Transverse colon (tissue), 3 donors: Measurements from ENCODE around the gene PHOX2B.

Experiments used
- CTCF ChIP-seq, 5 experiments: fragments of 200-600 bp in 3 of 5; fragments of 450-650 bp in 2 of 5; sonication (generic) in 3 of 5; IDR thresholded peaks; 1 replicate in 2 of 5; 2 replicates in 3 of 5; pipeline ENCODE4 v1.5.1; 2016 to 2017; ENCODE audit warnings: antibody characterized with exemption in 5 of 5, inconsistent platforms in 3 of 5, mild to moderate bottlenecking in 2 of 5, moderate library complexity in 1 of 5
- POLR2A ChIP-seq: fragments of 450-650 bp; IDR thresholded peaks from one replicate; pipeline ENCODE4 v1.6.1; 2016; ENCODE audit warnings: antibody characterized with exemption, mild to moderate bottlenecking, moderate library complexity

GRCh38 chr4:41796545-41797210 lies 48.2 kb upstream of the PHOX2B start:
- no peak for TF ChIP-seq POLR2A
- no peak for TF ChIP-seq CTCF (IDR thresholded peaks at IDR 0.05)
